Transverse colon (tissue), 3 donors: ENCODE results near the gene PLXDC2.

Source experiments
- CTCF ChIP-seq, 5 experiments: fragments of 200-600 bp in 3 of 5; fragments of 450-650 bp in 2 of 5; sonication (generic) in 3 of 5; IDR thresholded peaks; 1 replicate in 2 of 5; 2 replicates in 3 of 5; pipeline ENCODE4 v1.5.1; 2016 to 2017; ENCODE audit warnings: antibody characterized with exemption in 5 of 5, inconsistent platforms in 3 of 5, mild to moderate bottlenecking in 2 of 5, moderate library complexity in 1 of 5
- EP300 ChIP-seq: sonication (generic); formaldehyde crosslinking; IDR thresholded peaks from one replicate; pipeline ENCODE4 v1.6.1; 2017; ENCODE audit warnings: antibody characterized with exemption, low read depth
- POLR2A ChIP-seq: fragments of 450-650 bp; IDR thresholded peaks from one replicate; pipeline ENCODE4 v1.6.1; 2016; ENCODE audit warnings: antibody characterized with exemption, mild to moderate bottlenecking, moderate library complexity

- no peak for TF ChIP-seq CTCF (IDR thresholded peaks at IDR 0.05)
- TF ChIP-seq POLR2A: no peak
- no peak for TF ChIP-seq EP300
These were observed 3.3 kb upstream of the PLXDC2 start for GRCh38 chr10:19812976-19813375.
